Measurements from ENCODE around the gene PIAS1.

PIAS1 gene

GRCh38 chr15:68040144-68040543, 14.0 kb upstream of the PIAS1 start:
- Histone ChIP-seq H3K27ac (ENCODE audit: extremely low read depth, low read depth, low read length) (no peak overlapping the region), H3K4me3 (ENCODE audit: low read depth, low read length) (no peak overlapping the region), H3K36me3 (ENCODE audit: control insufficient read depth in 2 of 2, insufficient read depth in 1 of 2, low read length in 2 of 2) (no peaks in the 10 kb centered on the region), H3K9me3 (ENCODE audit: control insufficient read depth, insufficient read depth, low read depth, low read length) (no peaks in the 10 kb centered on the region), H3K4me1 (ENCODE audit: control insufficient read depth, insufficient read depth, low read length) (peaks cover 4% of the 10 kb centered on the region; the same call in 1 of the 2 replicates)
- TF ChIP-seq ZNF366 (tag by site-specific recombination; conservative IDR thresholded peaks at IDR 0.05), result no peak
- TF ChIP-seq, protein P1, sequence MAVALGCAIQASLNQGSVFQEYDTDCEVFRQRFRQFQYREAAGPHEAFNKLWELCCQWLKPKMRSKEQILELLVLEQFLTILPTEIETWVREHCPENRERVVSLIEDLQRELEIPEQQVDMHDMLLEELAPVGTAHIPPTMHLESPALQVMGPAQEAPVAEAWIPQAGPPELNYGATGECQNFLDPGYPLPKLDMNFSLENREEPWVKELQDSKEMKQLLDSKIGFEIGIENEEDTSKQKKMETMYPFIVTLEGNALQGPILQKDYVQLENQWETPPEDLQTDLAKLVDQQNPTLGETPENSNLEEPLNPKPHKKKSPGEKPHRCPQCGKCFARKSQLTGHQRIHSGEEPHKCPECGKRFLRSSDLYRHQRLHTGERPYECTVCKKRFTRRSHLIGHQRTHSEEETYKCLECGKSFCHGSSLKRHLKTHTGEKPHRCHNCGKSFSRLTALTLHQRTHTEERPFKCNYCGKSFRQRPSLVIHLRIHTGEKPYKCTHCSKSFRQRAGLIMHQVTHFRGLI (tag by site-specific recombination; IDR thresholded peaks at IDR 0.05), result no peak
- TF ChIP-seq, protein P2, sequence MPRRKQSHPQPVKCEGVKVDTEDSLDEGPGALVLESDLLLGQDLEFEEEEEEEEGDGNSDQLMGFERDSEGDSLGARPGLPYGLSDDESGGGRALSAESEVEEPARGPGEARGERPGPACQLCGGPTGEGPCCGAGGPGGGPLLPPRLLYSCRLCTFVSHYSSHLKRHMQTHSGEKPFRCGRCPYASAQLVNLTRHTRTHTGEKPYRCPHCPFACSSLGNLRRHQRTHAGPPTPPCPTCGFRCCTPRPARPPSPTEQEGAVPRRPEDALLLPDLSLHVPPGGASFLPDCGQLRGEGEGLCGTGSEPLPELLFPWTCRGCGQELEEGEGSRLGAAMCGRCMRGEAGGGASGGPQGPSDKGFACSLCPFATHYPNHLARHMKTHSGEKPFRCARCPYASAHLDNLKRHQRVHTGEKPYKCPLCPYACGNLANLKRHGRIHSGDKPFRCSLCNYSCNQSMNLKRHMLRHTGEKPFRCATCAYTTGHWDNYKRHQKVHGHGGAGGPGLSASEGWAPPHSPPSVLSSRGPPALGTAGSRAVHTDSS (tag by site-specific recombination; IDR thresholded peaks at IDR 0.05), result no peak
- TF ChIP-seq ZNF311 (tag by site-specific recombination; IDR thresholded peaks at IDR 0.05; ENCODE audit: borderline replicate concordance), result no peak
- TF ChIP-seq, protein P3, sequence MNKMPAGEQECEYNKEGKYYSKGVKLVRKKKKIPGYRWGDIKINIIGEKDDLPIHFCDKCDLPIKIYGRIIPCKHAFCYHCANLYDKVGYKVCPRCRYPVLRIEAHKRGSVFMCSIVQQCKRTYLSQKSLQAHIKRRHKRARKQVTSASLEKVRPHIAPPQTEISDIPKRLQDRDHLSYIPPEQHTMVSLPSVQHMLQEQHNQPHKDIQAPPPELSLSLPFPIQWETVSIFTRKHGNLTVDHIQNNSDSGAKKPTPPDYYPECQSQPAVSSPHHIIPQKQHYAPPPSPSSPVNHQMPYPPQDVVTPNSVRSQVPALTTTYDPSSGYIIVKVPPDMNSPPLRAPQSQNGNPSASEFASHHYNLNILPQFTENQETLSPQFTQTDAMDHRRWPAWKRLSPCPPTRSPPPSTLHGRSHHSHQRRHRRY (tag by site-specific recombination; IDR thresholded peaks at IDR 0.05), result no peak
- no peak for TF ChIP-seq ZNF24 (tag by site-specific recombination; IDR thresholded peaks at IDR 0.05)
- TF ChIP-seq PRDM2 (tag by site-specific recombination; IDR thresholded peaks at IDR 0.05; ENCODE audit: borderline replicate concordance), result no peak
- TF ChIP-seq ZBTB1 (tag by site-specific recombination; IDR thresholded peaks at IDR 0.05), result no peak
- TF ChIP-seq ZNF76 (tag by site-specific recombination; IDR thresholded peaks at IDR 0.05; ENCODE audit: borderline replicate concordance, low read depth), result no peak
- TF ChIP-seq, protein P4, sequence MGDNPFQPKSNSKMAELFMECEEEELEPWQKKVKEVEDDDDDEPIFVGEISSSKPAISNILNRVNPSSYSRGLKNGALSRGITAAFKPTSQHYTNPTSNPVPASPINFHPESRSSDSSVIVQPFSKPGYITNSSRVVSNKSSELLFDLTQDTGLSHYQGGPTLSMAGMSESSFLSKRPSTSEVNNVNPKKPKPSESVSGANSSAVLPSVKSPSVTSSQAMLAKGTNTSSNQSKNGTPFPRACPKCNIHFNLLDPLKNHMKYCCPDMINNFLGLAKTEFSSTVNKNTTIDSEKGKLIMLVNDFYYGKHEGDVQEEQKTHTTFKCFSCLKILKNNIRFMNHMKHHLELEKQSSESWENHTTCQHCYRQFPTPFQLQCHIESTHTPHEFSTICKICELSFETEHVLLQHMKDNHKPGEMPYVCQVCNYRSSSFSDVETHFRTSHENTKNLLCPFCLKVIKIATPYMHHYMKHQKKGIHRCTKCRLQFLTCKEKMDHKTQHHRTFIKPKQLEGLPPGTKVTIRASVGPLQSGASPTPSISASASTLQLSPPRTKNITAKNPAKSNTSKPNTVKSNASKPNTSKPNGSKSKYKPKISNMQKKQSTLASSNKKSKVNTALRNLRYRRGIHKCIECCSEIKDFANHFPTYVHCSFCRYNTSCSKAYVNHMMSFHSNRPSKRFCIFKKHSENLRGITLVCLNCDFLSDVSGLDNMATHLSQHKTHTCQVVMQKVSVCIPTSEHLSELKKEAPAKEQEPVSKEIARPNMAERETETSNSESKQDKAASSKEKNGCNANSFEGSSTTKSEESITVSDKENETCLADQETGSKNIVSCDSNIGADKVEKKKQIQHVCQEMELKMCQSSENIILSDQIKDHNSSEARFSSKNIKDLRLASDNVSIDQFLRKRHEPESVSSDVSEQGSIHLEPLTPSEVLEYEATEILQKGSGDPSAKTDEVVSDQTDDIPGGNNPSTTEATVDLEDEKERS (tag by site-specific recombination; IDR thresholded peaks at IDR 0.05), result no peak
- no peak for TF ChIP-seq GLIS2 (tag by site-specific recombination; IDR thresholded peaks at IDR 0.05)
- no peak for TF ChIP-seq ZNF10 (tag by site-specific recombination; IDR thresholded peaks at IDR 0.05)
- POLR2A ChIA-PET, result no interaction called here
- CTCF ChIA-PET, result no interaction called here

Measured in HEK293 (cell line).